Measurements from ENCODE around the gene RAB3B.

- TF ChIP-seq CTCF (IDR thresholded peaks at IDR 0.05) = no peak
- no peak for TF ChIP-seq POLR2A (IDR thresholded peaks at IDR 0.05)
- no peak for TF ChIP-seq POLR2AphosphoS5 (IDR thresholded peaks at IDR 0.05)
- no peak for TF ChIP-seq EP300 (IDR thresholded peaks at IDR 0.05)
These were observed 42.0 kb downstream of the RAB3B start for GRCh38 chr1:51948491-51948915.

Data from upper lobe of left lung (tissue), 4 donors.